ENCODE measurements around the gene SFI1. TPM values are rescaled to one million over a fixed set of nuclear protein-coding genes. Genes with fewer than 3 reads are reported as not detected.

SFI1 gene
- total and polyA plus RNA-seq, 2 of the 8 experiments (the other 6 are each of a cell fraction or from before 2014, with no cell fraction given), result 10.4 to 30.1 TPM

GRCh38 chr22:31586137-31586920 lies 90.0 kb downstream of the SFI1 start:
- no peaks in the 10 kb centered on the region for H3K79me2 ChIP-seq (ENCODE audit: control insufficient read depth in 1 of 2, insufficient read depth in 2 of 2, low read length in 2 of 2)
- FAIRE-seq (no peak), DNase-seq (ENCODE audit: low read depth in 1 of 2, low spot score in 2 of 2) (no peak)
- H3K4me1 ChIP-seq (replicated peaks in 1 of 4; ENCODE audit: control insufficient read depth in 3 of 4, insufficient read depth in 4 of 4, low read length in 3 of 4), result no peaks in the 10 kb centered on the region
- no peaks in the 10 kb centered on the region for H3K9me3 ChIP-seq (ENCODE audit: insufficient read depth in 2 of 2, low read depth in 1 of 2, low read length in 1 of 2)
- no peak overlapping the region for H3K4me3 ChIP-seq (ENCODE audit: extremely low read depth in 1 of 4, insufficient read depth in 2 of 4, low read depth in 3 of 4, low read length in 4 of 4)
- 94% methylated on average over 7 of the region's 7 CpGs; no CpG with 5 or more reads in 1 of the 2 experiments for WGBS, 2 experiments (ENCODE audit: extremely low coverage in 1 of 2, insufficient coverage in 1 of 2, insufficient read length in 1 of 2, insufficient replicate concordance in 2 of 2, low coverage in 1 of 2, low lambda C conversion rate in 2 of 2, missing lambda C conversion rate in 1 of 2)
- ChIA-PET CTCF (ENCODE audit: partially characterized antibody) (interaction anchor here (2.0 kb wide), 1 partner anchor 30 kb away, joined by 4 read pairs; no protein-coding TSS in a partner anchor), POLR2A (ENCODE audit: partially characterized antibody) (no interaction called here)
- peaks cover 0 to 10% (median 5%) of the 10 kb centered on the region in 4 experiments; a peak in 5 of 8 replicates for H3K36me3 ChIP-seq (ENCODE audit: control insufficient read depth in 2 of 4, insufficient read depth in 4 of 4, low read length in 3 of 4)
- H2AFZ ChIP-seq (ENCODE audit: low read length), result no peak overlapping the region
- H3K56ac ChIP-seq (replicated peaks; ENCODE audit: insufficient read length, low read depth, low read length), result no peak overlapping the region
- no peak overlapping the region for H4K8ac ChIP-seq (ENCODE audit: extremely low read depth, insufficient read depth, low read length)
- H3K9ac ChIP-seq (replicated peaks in 1 of 4; ENCODE audit: extremely low read depth in 1 of 4, low read depth in 3 of 4, low read length in 3 of 4), result no peak overlapping the region
- no peak overlapping the region for H2BK15ac ChIP-seq (ENCODE audit: low read length)
- no peak overlapping the region for H3K18ac ChIP-seq (ENCODE audit: extremely low read depth, low read length)
- no peak overlapping the region for H4K5ac ChIP-seq (ENCODE audit: insufficient read length, low read depth, low read length)
- no peak overlapping the region for H2BK12ac ChIP-seq (ENCODE audit: low read depth, low read length)
- H3K14ac ChIP-seq (ENCODE audit: insufficient read length), result no peak overlapping the region
- no peaks in the 10 kb centered on the region; the same call in 1 of the 2 replicates for H3K23me2 ChIP-seq (ENCODE audit: low read depth, low read length)
- H3K4me2 ChIP-seq (ENCODE audit: insufficient read depth in 1 of 2, low read depth in 2 of 2, low read length in 2 of 2), result no peak overlapping the region
- no peak overlapping the region for H2BK5ac ChIP-seq (ENCODE audit: low read depth, low read length)
- no peak overlapping the region for H2BK20ac ChIP-seq (ENCODE audit: low read length)
- no peak overlapping the region for H3K23ac ChIP-seq (ENCODE audit: insufficient read length)
- no peak overlapping the region for H2BK120ac ChIP-seq (replicated peaks; ENCODE audit: low read depth, low read length)
- no peak overlapping the region for H4K91ac ChIP-seq (replicated peaks; ENCODE audit: insufficient read length, low read length)
- H3K27ac ChIP-seq (ENCODE audit: low read depth, low read length), result no peak overlapping the region
- H2AK5ac ChIP-seq (ENCODE audit: low read depth, low read length), result no peak overlapping the region
- H3K4ac ChIP-seq (replicated peaks; ENCODE audit: insufficient read length, low read depth, low read length), result no peak overlapping the region
- peaks cover 0 to 6% of the 10 kb centered on the region in 2 experiments for H4K20me1 ChIP-seq (replicated peaks in 1 of 2; ENCODE audit: control insufficient read depth in 1 of 2, insufficient read depth in 2 of 2, low read length in 2 of 2)
- no peaks in the 10 kb centered on the region for H3K27me3 ChIP-seq (replicated peaks in 1 of 4; ENCODE audit: control insufficient read depth in 3 of 4, extremely low read depth in 1 of 4, insufficient read depth in 3 of 4, low read length in 3 of 4)
- no peaks in the 10 kb centered on the region for H3K79me1 ChIP-seq (ENCODE audit: low read depth, low read length)
- TF ChIP-seq POU5F1 (IDR thresholded peaks at IDR 0.05; ENCODE audit: low read depth, low read length) (no peak), CTCF (IDR thresholded peaks at IDR 0.05; ENCODE audit: control extremely low read depth in 1 of 3, insufficient read depth in 1 of 3, low read depth in 1 of 3, low read length in 3 of 3) (no peak), SIX5 (IDR thresholded peaks at IDR 0.05; ENCODE audit: low read depth, low read length) (no peak), SAP30 (IDR thresholded peaks at IDR 0.05; ENCODE audit: insufficient read depth, insufficient replicate concordance, low read length) (no peak), KDM1A (IDR thresholded peaks at IDR 0.05; ENCODE audit: borderline replicate concordance, low read length) (no peak), BCL11A (IDR thresholded peaks at IDR 0.05; ENCODE audit: low read depth in 2 of 2, low read length in 2 of 2) (no peak), POLR2AphosphoS5 (IDR thresholded peaks at IDR 0.05; ENCODE audit: low read depth, low read length) (no peak), SP2 (IDR thresholded peaks at IDR 0.05; ENCODE audit: low read length) (no peak), ATF3 (IDR thresholded peaks at IDR 0.05; ENCODE audit: insufficient read depth, low read depth, low read length) (no peak)
